Natural killer cell (primary cell): ENCODE results near the gene TLR4. TPM values are rescaled to one million over a fixed set of nuclear protein-coding genes. Genes with fewer than 3 reads are reported as not detected.
A peak's percentile ranks its signal among the peaks of the same experiment; 100 is the strongest.

Experiments
- ATAC-seq, 3 donors: fragments of 150-1000 bp in 2 of 3; fragments of 200-7000 bp in 1 of 3; cut with Tn5 transposase; 1 replicate in 1 of 3; 2 replicates in 2 of 3; pipeline ENCODE4 v1.10.0; 2021; ENCODE audit warnings: mild to moderate bottlenecking in 2 of 3, moderate library complexity in 2 of 3
- DNase-seq, 2 donors: peaks; one replicate each; pipeline versions ENCODE4 v3.0.0 to v3.0.0-alpha.2; 2013 to 2021; ENCODE audit warnings: mixed read lengths in 1 of 2
- H3K27ac ChIP-seq: one replicate; pipeline ENCODE4 v1.5.1; 2013; ENCODE audit warnings: mild to moderate bottlenecking, low read length
- H3K27me3 ChIP-seq: one replicate; pipeline ENCODE4 v1.6.1; 2013; ENCODE audit warnings: low read length; ENCODE audit not compliant: control insufficient read depth, insufficient read depth
- H3K36me3 ChIP-seq: one replicate; pipeline ENCODE4 v1.6.1; 2013; ENCODE audit warnings: low read length; ENCODE audit not compliant: control insufficient read depth, insufficient read depth
- H3K4me1 ChIP-seq: one replicate; pipeline ENCODE4 v1.6.1; 2013; ENCODE audit warnings: low read length; ENCODE audit not compliant: control insufficient read depth, insufficient read depth
- H3K4me3 ChIP-seq: one replicate; pipeline ENCODE4 v1.5.1; 2013; ENCODE audit warnings: low read length
- H3K9me3 ChIP-seq: one replicate; pipeline ENCODE4 v1.6.1; 2013; ENCODE audit warnings: low read length; ENCODE audit not compliant: control insufficient read depth, insufficient read depth
- H3K27ac Mint-ChIP-seq, 2 donors: one replicate each; pipeline ENCODE4 v1.8.0; 2022; ENCODE audit warnings: mild to moderate bottlenecking in 2 of 2, mixed read lengths in 2 of 2, moderate library complexity in 1 of 2
- H3K27me3 Mint-ChIP-seq, 2 donors: one replicate each; pipeline ENCODE4 v1.8.0; 2022; ENCODE audit warnings: low read depth in 2 of 2, mixed read lengths in 2 of 2
- H3K36me3 Mint-ChIP-seq: one replicate; pipeline ENCODE4 v1.8.0; 2022; ENCODE audit warnings: mixed read lengths
- H3K4me1 Mint-ChIP-seq, 2 donors: one replicate each; pipeline ENCODE4 v1.8.0; 2022; ENCODE audit warnings: mixed read lengths in 2 of 2
- H3K4me3 Mint-ChIP-seq: one replicate; pipeline ENCODE4 v1.8.0; 2022; ENCODE audit warnings: mild to moderate bottlenecking, moderate library complexity, mixed read lengths
- H3K9me3 Mint-ChIP-seq, 2 donors: one replicate each; pipeline ENCODE4 v1.8.0; 2022; ENCODE audit warnings: mixed read lengths in 2 of 2
- WGBS: methylation state at CpG from one replicate; pipeline ENCODE4 v1.1.7; 2013; ENCODE audit warnings: missing lambda C conversion rate; ENCODE audit not compliant: insufficient coverage; 5-methylcytosine and 5-hydroxymethylcytosine counted together
- intact Hi-C: fragments of 100-400 bp; cut with micrococcal nuclease; formaldehyde crosslinking; loops from one replicate; pipeline ENCODE4 v1.14.2; 2022
- total RNA-seq, 4 donors: library from RNA; stranded (reverse); fragments of 120-200 nt in 1 of 4; gene quantifications; one replicate each; pipeline versions ENCODE4 v1.2.3 to v1.2.4, GENCODE V29; 2013 to 2022
- TF ChIP-seq, protein P1 (sequence below): fragments of 200-600 bp; IDR thresholded peaks from one replicate; pipeline ENCODE4 v1.8.0; 2022; ENCODE audit warnings: antibody characterized with exemption

Gene TLR4
- total RNA-seq, 3 donors from 2014 or later (not counting 1 experiment from before 2014, with no cell fraction given), result 1.4 to 15.4 (median 2.2) TPM

DNA sequence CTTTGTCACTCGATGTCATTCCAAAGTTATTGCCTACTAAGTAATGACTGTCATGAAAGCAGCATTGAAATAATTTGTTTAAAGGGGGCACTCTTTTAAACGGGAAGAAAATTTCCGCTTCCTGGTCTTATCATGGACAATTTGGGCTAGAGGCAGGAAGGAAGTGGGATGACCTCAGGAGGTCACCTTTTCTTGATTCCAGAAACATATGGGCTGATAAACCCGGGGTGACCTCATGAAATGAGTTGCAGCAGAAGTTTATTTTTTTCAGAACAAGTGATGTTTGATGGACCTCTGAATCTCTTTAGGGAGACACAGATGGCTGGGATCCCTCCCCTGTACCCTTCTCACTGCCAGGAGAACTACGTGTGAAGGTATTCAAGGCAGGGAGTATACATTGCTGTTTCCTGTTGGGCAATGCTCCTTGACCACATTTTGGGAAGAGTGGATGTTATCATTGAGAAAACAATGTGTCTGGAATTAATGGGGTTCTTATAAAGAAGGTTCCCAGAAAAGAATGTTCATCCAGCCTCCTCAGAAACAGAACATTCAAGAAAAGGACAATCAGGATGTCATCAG is 11.3 kb downstream of the TLR4 start:
- WGBS, result 76% methylated on average over 5 of the region's 5 CpGs
- no peak for ATAC-seq
- Mint-ChIP-seq H3K4me3 (no peak overlapping the region), H3K36me3 (no peaks in the 10 kb centered on the region), H3K4me1 (peaks cover 17 to 19% of the 10 kb centered on the region in 2 donors), H3K9me3 (no peaks in the 10 kb centered on the region), H3K27ac (no peak overlapping the region), H3K27me3 (no peaks in the 10 kb centered on the region)
- H3K27me3 ChIP-seq, result no peaks in the 10 kb centered on the region
- no peaks in the 10 kb centered on the region for H3K36me3 ChIP-seq
- H3K4me1 ChIP-seq, result no peaks in the 10 kb centered on the region
- intact Hi-C loops, result no loop called here
- no peak for DNase-seq
- H3K27ac ChIP-seq, result no peak overlapping the region
- H3K4me3 ChIP-seq, result no peak overlapping the region
- H3K9me3 ChIP-seq, result no peaks in the 10 kb centered on the region
- TF ChIP-seq, protein P1, sequence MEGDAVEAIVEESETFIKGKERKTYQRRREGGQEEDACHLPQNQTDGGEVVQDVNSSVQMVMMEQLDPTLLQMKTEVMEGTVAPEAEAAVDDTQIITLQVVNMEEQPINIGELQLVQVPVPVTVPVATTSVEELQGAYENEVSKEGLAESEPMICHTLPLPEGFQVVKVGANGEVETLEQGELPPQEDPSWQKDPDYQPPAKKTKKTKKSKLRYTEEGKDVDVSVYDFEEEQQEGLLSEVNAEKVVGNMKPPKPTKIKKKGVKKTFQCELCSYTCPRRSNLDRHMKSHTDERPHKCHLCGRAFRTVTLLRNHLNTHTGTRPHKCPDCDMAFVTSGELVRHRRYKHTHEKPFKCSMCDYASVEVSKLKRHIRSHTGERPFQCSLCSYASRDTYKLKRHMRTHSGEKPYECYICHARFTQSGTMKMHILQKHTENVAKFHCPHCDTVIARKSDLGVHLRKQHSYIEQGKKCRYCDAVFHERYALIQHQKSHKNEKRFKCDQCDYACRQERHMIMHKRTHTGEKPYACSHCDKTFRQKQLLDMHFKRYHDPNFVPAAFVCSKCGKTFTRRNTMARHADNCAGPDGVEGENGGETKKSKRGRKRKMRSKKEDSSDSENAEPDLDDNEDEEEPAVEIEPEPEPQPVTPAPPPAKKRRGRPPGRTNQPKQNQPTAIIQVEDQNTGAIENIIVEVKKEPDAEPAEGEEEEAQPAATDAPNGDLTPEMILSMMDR, result no peak

DNA sequence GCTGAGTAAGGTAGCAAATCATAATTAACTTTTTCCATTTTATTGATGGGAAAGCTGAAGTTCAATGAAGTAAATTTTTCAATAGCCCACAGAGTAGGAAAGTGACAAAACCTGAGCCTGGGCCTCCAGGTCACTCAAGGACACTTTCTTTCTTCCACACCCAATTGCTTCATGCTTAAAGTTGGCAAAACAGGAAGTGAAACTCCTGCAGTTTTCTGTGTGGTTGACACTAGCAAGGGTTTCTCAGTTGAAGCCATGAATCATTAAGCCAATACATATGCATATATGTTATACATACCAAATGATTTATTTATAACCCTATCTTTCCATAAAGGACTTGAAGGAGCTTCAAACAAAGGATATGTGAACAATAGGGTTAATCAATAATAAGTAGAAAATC is 13.9 kb downstream of the TLR4 start:
- H3K36me3 Mint-ChIP-seq, result no peaks in the 10 kb centered on the region
- H3K4me3 Mint-ChIP-seq, result peak overlapping the region; percentile 2
- no peaks in the 10 kb centered on the region for H3K27me3 Mint-ChIP-seq
- Histone ChIP-seq H3K4me3 (no peak overlapping the region), H3K36me3 (no peaks in the 10 kb centered on the region), H3K27ac (no peak overlapping the region), H3K4me1 (no peaks in the 10 kb centered on the region), H3K27me3 (no peaks in the 10 kb centered on the region), H3K9me3 (no peaks in the 10 kb centered on the region)
- H3K4me1 Mint-ChIP-seq, result peaks cover 17 to 19% of the 10 kb centered on the region in 2 donors
- no peaks in the 10 kb centered on the region for H3K9me3 Mint-ChIP-seq
- ATAC-seq, result peak in 2 of 3 donors; percentile 48 to 53
- H3K27ac Mint-ChIP-seq, result no peak overlapping the region
- intact Hi-C loops, result no loop called here
- peak in 1 of 2 donors; percentile 12 for DNase-seq
- TF ChIP-seq, protein P1, result no peak

DNA sequence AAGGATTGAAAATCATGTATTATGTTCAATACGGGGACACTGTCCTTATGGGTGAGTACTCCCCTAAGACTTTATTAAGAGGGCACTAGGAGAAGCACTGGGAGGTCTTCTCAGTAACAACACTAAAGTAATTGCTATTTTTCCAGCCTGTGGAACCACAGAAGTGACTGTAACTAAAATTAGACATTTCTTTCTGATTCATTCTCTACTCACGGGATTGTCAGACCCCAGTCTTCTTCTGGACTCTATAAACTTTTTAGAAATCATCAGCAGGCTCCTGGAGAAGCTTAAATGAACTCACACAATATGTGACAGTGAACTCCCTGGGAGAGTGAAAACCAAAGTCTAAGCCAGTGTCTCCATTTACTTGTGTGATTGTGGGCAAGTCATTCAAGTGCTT is 14.5 kb downstream of the TLR4 start:
- ATAC-seq (no peak), DNase-seq (no peak)
- Histone ChIP-seq H3K9me3 (no peaks in the 10 kb centered on the region), H3K27ac (no peak overlapping the region), H3K36me3 (no peaks in the 10 kb centered on the region), H3K27me3 (no peaks in the 10 kb centered on the region), H3K4me3 (no peak overlapping the region), H3K4me1 (no peaks in the 10 kb centered on the region)
- Mint-ChIP-seq H3K27ac (no peak overlapping the region), H3K4me1 (peaks cover 17 to 19% of the 10 kb centered on the region in 2 donors), H3K4me3 (peak overlapping the region; percentile 2), H3K9me3 (no peaks in the 10 kb centered on the region), H3K27me3 (no peaks in the 10 kb centered on the region), H3K36me3 (no peaks in the 10 kb centered on the region)
- TF ChIP-seq, protein P1, result no peak
- intact Hi-C loops, result no loop called here
- WGBS, result 54% methylated on average over 2 of the region's 2 CpGs
